ENCODE results near the gene MYADML2.

Gene MYADML2

GRCh38 chr17:81977211-81977808 is 30.3 kb upstream of the MYADML2 start, which contains the start of gene ASPSCR1:
Gene ASPSCR1 (plus strand): TSS chr17:81977629. CDS start chr17:81977647, 18 bp downstream.
- DNase-seq: peak; percentile 90

- peak in 1 of 2 donors; percentile 26 for DNase-seq
These were observed 29.5 kb upstream of the MYADML2 start for GRCh38 chr17:81976332-81977210.

GRCh38 chr17:81973432-81973831 is 26.4 kb upstream of the MYADML2 start:
- no peak for DNase-seq

GRCh38 chr17:81968850-81969812 is 22.1 kb upstream of the MYADML2 start:
- no peak for DNase-seq

GRCh38 chr17:81968396-81968745 is 21.3 kb upstream of the MYADML2 start:
- DNase-seq: no peak

GRCh38 chr17:81967533-81968395 is 20.7 kb upstream of the MYADML2 start:
- DNase-seq: peak; percentile 84 to 89

- no peak for DNase-seq
These were observed 20.2 kb upstream of the MYADML2 start for GRCh38 chr17:81967244-81967532.

- peak in 1 of 2 donors; percentile 17 for DNase-seq
These were observed 19.6 kb upstream of the MYADML2 start for GRCh38 chr17:81966343-81967243.

- no peak for DNase-seq
These were observed 17.2 kb upstream of the MYADML2 start for GRCh38 chr17:81964081-81964849.

- no peak for DNase-seq
These were observed 15.7 kb upstream of the MYADML2 start for GRCh38 chr17:81962499-81963441.

GRCh38 chr17:81961521-81962498 is 14.8 kb upstream of the MYADML2 start:
- no peak for DNase-seq

- DNase-seq: peak in 1 of 2 donors; percentile 28
These were observed 14.1 kb upstream of the MYADML2 start, which contains the start of gene NOTUM for GRCh38 chr17:81961087-81961511. Gene NOTUM (minus strand): TSS chr17:81961187. CDS start chr17:81960909, 278 bp downstream.

GRCh38 chr17:81960130-81960958 is 13.3 kb upstream of the MYADML2 start:
- peak in 1 of 2 donors; percentile 11 for DNase-seq

- DNase-seq: peak; percentile 82 to 88
These were observed 12.5 kb upstream of the MYADML2 start for GRCh38 chr17:81959362-81960129.

GRCh38 chr17:81958633-81959342 is 11.8 kb upstream of the MYADML2 start:
- no peak for DNase-seq

All from CD4-positive, alpha-beta T cell treated with Interleukin-1 beta for 1 hour (primary cell).